GM19099 (cell line): ENCODE measurements around the gene MUC22.

ENCODE experiments used
- POLR2A ChIP-seq: IDR thresholded peaks from 3 replicates; pipeline ENCODE4 v1.6.1; 2011; ENCODE audit warnings: low read depth; ENCODE audit not compliant: insufficient read length; ENCODE audit errors: extremely low read depth

Gene MUC22

DNA sequence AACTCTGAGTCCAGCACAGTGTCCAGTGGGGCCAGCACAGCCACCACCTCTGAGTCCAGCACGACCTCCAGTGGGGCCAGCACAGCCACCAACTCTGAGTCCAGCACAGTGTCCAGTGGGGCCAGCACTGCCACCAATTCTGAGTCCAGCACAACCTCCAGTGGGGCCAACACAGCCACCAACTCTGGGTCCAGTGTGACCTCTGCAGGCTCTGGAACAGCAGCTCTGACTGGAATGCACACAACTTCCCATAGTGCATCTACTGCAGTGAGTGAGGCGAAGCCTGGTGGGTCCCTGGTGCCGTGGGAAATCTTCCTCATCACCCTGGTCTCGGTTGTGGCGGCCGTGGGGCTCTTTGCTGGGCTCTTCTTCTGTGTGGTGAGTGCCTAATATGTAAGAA is 23.0 kb upstream of the MUC22 start:
- TF ChIP-seq POLR2A = no peak

DNA sequence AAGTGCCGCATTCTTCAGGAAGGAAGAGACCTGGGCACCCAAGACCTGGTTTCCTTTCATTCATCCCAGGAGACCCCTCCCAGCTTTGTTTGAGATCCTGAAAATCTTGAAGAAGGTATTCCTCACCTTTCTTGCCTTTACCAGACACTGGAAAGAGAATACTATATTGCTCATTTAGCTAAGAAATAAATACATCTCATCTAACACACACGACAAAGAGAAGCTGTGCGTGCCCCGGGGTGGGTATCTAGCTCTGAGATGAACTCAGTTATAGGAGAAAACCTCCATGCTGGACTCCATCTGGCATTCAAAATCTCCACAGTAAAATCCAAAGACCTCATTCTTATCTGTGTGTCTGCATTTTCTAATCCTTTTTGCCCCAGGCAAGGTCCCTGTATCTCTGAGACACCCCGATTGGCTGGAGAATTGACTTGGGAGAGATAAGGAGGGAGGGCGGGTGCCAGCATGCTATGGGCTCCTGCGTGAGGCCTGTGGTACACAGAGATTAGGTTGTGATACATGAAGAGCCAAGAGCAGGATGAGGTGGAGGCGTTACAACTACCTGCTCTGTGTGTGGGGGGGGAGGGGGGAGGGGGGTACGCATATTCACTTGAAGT is 22.0 kb upstream of the MUC22 start:
- TF ChIP-seq POLR2A = no peak

DNA sequence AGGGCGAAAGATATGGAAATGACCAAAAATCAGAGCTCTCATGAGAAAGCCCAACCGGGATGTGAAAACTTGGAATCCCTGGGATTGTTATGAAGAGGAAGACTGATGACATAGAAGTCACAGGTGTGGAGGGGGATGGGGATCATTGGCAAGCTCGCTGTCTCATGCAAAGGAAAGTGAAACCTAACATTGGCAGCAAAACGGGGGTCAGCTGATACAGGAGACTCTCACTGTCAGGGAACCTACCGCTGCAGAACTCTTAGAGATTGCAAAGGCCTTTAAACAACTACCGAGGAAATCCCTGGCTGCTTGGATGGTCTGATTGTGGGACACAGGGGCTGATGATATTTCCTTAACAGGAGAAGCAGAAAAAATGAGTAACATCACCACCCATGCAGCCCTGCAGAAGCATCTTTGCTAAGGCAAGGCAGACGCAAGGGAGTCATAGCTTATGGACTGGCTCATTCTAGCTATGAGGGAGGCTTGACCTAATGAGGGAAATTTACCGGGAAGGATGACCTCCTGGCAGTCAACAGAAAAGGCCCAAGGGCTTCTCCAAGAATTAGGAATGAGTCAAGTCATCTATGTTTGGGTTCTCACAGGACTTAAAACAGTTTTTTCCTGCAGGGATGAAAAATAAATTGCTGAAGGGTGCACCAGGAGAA is 19.7 kb upstream of the MUC22 start:
- no peak for TF ChIP-seq POLR2A

DNA sequence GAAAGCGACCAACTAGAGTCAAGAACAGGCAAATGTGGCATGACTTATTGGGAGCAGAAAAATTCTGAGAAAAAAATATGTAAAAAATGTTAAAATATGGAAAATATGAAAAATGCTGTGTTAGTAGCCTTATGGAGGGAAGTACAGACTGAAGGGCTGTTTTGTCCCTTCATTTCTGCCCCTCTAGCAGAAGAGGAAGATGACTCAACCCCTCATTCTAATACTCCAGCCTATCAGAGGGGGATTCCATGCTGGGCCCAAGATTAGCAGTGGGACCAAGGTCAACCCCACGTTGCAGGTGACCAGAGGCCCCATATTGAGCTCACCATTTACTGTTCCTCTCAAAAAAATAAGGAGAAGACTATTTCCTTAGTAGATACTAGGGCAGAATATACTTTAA is 18.4 kb upstream of the MUC22 start:
- TF ChIP-seq POLR2A = no peak

DNA sequence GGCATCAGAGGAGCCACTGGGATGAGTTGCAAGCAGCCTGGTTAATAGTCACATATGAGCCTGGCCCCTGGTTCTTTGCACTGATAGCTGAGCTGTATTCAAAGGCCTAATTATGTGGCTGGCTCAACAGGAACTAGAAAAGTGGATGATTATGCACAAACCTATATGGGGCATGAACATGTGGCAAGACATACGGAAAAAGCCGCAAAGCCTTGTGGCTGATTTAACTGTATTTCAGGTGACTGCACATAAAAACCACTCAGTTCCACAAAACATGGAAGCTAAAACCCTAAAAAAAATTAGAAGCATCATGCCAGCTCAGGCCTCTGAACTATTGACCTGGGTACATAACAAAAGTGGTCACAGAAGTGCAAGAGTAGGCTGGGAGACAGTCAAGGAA is 13.0 kb upstream of the MUC22 start:
- TF ChIP-seq POLR2A = no peak

DNA sequence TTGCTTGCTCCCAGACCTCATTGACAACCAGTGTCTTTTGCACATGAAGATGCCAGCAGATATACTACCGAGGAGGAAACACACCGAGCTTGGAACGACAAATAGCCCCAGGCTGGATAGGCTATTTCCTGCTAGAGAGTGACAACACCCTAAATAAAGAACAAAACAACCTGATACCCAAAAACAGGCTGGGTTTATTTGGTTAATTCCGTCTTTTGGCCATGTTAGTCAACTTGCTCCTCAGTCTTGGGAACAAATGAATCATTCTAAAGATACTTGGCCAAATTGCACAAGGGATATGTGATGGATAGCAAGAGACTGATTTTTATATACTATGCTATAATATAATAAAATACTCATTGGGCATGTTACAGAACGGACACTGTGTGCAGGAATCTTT is 11.5 kb upstream of the MUC22 start:
- TF ChIP-seq POLR2A = no peak

DNA sequence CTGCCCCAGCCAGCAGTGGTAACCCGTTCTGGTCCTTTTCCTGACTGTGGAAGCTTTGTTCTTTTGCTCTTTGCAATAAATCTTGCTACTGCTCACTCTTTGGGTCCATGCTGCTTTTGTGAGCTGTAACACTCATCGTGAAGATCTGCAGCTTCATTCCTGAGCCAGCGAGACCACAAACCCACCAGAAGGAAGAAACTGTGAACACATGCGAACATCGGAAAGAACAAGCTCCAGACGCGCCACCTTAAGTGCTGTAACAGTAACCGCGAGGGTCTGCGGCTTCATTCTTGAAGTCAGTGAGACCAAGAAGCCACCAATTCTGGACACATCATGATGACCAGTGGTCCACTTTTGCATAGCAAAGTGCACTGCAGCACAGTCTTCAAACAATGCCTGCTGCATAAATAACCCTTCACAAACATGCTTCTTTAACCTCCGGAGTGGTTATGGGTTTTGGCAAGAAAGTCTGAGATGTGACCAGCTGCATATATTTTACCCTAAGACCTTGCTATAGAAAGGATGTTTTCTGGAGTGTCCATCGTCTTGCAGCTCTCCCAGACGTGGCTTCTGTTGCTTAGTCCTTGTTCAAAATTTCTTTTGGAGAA is 8.9 kb upstream of the MUC22 start:
- TF ChIP-seq POLR2A = no peak

DNA sequence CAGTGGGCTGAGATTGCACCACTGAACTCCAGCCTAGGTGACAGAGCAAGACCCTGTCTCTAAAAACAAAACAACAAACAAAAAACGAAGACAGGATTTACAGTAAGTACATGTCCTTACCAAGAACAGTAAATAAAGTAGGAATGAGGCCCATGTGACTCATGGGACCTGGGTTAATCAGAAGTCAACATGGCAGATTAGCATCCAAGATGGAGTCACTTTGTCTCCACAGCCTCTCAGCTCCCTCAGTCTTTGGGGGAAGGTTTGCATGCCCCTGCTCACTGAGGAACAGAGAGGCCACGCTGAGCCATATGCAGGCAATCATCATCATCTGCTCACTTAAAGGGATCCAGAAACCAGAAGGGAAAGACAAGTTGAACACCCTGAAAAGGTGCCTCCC is 7.8 kb upstream of the MUC22 start:
- TF ChIP-seq POLR2A = no peak

DNA sequence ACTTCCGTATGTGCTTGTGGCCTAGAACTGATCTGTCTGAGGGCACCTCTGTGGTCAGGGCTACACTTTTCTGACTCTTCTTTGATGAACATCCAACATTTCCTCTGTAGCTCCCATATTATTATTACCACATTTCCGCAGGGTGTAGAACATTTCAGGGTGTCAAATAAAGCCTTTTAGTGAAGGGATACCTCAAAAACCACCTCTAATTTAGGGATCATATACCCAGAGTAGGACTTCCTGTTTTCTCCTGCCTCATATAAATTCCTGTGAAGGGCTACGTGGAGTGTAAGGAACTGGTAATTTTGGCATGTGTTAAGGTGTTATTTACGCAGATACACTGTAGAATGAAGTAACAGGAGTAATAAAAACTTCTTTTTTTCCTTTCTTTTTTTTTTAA is 5.5 kb upstream of the MUC22 start:
- no peak for TF ChIP-seq POLR2A

DNA sequence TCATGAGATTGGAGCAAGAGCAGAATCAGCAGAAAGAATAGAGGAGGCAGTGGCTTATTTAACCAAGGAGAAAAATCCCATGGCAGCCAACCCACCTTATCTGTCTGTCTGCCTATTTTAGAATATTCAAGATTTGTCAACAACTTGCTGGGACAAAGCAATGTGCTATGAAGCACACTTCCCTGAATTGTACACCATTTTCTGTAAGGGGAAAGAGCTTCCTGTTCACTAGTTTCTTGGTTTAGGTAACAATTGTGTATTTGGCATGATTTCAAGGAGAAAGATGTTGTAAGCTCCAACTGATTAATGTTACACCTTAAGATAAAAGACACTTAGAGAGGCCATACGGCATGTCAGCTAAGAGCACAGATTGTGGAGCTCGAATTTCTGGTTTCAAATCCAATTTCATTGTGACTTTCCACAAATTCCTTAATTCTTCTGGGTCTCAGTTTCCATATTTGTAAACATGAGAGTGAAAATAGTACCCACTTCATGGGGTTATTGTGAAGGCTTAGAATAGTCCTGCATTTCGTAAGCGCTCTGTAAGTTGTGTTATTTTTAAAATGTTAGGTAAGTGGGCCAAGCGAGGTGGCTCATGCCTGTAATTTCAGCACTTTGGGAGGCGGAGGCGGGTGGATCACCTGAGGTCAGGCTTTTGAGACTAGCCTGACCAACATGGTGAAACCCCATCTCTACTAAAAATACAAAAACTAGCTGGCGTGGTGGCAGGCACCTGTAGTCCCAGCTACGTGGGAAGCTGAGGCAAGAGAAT is 4.8 kb upstream of the MUC22 start:
- no peak for TF ChIP-seq POLR2A

DNA sequence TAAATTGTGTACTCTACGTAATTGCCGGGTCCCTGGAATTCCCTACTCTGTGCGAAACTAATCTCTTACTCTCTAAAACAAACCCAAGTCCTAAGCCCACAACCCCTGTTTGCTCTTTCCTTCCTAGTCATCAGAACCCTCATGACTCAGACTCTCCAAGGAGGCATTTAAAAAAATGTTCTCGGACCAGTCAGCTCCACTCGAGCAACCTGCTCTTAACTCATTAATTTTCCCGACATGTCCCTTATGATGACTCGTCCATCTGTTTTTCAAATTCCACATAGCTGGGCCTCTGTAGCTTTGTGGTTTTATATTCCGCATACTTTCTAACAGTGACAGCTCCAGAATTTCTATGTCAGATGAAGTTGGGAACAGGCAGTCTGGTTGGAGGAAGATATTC is 2.6 kb upstream of the MUC22 start:
- no peak for TF ChIP-seq POLR2A

DNA sequence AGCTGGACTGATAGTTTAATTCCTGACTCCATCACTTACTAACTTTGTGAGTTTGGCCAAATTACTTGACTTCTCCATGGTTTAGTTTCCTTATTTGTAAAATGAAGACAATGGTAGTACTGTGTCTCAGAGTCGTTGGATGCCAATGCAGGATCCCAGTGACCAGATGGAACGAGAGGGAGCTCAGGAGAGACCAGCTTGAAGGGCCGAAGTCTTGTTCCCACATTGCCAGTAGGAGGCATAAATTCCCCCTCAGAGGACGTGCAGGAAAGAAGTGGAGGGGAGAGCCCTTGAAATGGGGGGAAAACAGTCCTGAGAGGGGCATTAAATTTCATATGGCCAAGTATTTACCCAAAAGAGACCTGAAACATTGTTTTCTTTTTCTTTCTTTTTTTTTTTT is 2.1 kb upstream of the MUC22 start:
- no peak for TF ChIP-seq POLR2A

DNA sequence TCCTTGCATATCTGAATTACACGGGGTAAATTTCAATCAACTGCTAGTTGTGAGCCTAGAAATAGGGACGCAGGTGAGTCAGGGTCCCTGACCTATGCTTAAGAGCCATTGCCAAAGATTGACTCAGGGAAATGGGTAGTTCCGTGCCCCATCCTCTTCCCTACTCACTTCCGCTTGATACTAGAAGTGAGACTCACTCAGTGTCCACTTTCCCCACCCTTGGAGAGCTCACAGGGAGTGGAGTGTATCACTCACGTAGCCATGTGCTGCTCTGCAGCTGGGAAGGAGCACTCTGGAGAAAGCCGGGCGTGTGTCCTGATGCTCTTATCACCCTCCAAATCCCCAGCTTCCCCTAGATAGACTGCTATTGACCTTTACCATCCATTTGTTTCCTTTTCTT is 543 bp upstream of the MUC22 start:
- no peak for TF ChIP-seq POLR2A

DNA sequence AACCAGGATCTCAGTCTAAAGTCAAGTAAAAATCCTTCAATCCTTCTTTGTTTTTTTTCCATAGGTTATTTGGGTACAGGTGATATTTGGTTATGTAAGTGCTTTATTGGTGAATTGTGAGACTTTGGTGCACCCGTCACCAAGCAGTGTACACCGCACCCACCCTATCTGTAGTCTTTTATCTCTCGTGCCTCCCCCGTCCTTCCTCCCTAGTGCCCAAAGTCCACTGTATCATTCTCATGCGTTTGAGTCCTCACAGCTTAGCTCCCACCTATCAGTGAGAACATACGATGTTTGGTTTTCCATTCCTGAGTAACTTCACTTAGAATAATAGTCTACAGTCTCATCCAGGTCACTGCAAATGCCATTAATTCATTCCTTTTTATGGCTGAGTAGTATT is 879 bp downstream of the MUC22 start:
- TF ChIP-seq POLR2A = no peak

DNA sequence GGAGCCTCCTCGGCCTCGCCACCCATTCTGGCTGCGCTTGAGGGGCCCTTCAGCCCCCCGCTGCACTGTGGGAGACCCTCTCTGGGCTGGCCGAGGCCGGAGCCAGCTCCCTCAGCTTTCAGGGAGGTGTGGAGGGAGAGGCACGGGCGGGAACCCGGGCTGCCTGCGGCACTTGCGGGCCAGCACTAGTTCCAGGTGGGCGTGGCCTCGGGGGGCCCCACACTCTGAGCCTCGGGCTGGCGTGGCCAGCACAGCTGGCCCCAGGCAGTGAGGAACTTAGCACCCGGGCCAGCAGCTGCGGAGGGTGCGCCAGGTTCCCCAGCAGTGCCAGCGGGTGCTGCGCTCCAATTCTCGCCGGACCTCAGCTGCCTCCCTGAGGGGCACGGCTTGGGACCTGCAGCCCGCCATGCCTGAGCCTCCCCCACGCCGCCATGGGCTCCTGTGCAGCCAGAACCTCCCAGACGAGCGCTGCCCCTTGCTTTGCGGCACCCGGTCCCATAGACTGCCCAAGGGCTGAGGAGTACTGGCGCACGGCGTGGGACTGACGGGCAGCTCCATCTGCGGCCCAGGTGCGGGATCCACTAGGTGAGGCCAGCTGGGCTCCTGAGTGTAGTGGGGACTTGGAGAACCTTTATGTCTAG is 6.5 kb downstream of the MUC22 start:
- TF ChIP-seq POLR2A = no peak
